HG03469 (cell line): ENCODE data around the gene BRAF.
A peak's percentile ranks its signal among the peaks of the same experiment; 100 is the strongest.
"Not testable (repeated sequence)": the region's sequence is repeated elsewhere in the genome, so short reads cannot be mapped to it uniquely, and the experiment has no call there.

ENCODE experiments used
- ATAC-seq: cut with Tn5 transposase; IDR thresholded peaks from one replicate; pipeline ENCODE4 v1.9.1; 2021; ENCODE audit warnings: mild to moderate bottlenecking, moderate library complexity, moderate number of reproducible peaks; ENCODE audit not compliant: unreplicated experiment

Gene BRAF

DNA sequence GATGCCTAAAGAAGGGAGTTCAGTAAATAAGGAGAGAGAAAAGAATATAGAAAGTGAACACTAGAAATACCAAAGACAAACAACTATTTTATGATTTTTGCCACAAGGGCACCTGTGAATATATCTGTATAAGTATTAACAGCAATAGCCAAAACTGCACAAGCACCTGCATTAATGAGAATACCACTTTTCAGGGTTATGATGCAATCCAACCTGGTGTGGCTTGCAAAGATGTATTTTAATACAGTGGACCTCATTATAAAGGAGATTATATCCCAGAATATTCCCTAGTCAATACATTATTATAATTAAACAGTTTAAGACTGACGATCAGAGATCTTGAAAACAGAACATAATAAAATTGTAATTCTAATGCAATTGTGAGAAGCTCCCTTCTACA is 4.0 kb downstream of the BRAF start:
- no peak for ATAC-seq

DNA sequence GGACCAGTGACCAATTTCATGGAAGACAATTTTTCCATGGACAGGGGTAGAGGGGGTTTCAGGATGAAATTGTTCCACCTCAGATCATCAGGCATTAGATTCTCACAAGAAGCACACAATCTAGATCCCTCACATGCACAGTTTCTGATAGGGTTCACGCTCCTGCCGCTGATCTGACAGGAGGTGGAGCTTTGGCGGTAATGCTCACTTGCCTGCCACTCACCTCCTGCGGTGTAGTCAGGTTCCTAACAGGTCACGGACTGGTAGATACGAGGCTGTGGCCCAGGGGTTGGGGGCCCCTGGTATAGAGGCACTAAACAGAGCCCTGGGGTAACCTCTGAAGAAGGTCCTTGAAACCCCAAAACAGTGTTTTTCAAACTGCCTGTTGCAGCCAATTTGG is 6.5 kb downstream of the BRAF start:
- no peak for ATAC-seq

DNA sequence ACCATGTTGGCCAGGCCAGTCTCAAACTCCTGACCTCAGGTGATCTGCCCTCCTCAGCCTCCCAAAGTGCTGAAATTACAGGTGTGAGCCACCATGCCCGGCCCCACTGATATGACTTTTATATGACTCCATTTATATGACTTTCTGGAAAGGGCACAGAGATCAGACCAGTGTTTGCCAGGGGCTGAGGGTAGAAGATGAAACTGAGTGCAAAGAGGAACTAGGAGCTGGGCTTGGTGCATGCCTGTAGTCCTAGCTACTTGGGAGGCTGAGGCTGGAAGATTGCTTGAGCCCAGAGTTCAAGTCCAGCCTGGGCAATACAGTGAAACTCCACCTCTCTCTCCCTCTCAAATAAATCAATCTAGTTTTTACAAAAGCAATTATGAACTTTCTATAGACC is 7.5 kb downstream of the BRAF start:
- ATAC-seq = no peak

DNA sequence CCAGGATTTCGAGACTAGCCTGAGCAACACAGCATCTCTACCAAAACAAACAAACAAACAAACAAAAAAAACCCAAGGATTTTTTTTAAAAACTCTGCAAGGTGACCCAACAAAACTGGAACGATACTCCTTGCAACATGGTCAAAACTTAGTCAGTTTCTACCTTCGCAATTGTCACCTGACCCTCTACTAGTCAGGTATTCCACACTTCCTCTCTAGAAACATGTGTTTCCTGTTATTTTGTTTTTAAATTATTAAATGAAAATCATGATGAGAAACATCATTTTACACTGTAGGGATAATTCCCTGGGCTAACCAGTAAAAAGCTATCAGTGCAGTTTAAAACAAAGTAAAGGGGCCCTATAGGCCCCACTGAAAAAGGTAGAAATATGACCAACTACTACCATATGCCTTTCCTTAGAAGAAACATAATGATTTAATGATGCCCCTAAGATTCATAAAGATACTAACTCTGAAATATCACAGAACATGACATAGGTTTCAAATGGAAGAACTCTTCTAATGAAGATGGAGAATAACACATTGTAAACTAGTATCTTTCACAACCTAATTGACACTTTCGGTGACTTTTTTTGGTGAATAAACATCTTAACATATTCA is 8.7 kb downstream of the BRAF start:
- ATAC-seq = no peak

- no peak for ATAC-seq
Measured at GRCh38 chr7:140914083-140914482, 10.6 kb downstream of the BRAF start.

- not testable (repeated sequence) for ATAC-seq
Measured at GRCh38 chr7:140913596-140913928, 11.2 kb downstream of the BRAF start.

GRCh38 chr7:140911746-140912145 is 13.0 kb downstream of the BRAF start:
- no peak for ATAC-seq

DNA sequence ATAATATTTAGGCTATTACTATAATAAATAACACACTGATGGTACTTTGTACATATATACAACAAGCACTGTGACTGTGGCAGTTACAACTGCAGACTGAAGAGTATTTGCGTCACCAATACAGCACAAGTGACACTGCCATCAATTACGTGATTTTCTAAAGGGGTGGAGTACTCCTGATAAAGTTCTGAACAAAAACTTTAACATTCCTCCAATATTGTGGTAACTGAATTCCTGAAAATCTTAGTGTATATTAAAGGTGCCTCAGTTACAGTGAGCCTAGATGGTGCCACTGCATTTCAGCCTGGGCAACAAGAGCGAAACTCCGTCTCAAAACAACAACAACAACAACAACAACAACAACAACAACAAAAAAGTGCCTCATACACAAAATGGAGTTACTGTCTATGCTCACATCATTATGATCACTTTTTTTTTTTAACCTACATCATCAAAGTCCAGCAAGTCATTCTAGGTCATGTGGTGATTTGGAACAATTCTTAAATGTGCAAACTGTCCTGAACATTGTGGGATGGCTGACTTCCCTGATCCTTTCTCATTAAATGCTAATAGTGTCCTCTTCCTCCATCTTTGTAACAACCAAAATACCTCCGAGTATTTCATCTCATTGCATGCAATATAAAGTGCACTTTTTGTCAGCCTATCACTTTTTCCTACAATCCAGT is 15.1 kb downstream of the BRAF start:
- ATAC-seq = no peak

DNA sequence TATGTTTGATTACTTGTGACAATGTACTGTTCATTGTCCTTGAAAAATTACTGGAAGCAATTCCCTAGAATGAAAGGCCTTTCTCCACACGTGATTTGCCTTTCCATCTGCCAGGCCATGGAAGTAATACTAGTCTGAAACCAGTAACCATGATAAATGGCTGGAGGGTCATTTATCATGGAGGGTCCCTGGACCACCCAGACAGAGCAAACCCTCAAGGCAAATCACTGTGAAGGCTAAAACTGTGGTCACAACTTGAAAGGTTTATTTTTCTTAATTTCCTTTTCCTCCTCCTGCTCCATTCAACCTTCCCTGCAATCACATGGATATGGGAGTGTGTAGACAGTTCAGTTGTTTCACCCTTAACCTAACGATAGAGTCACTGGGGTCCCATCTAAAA is 16.4 kb downstream of the BRAF start:
- ATAC-seq = no peak

DNA sequence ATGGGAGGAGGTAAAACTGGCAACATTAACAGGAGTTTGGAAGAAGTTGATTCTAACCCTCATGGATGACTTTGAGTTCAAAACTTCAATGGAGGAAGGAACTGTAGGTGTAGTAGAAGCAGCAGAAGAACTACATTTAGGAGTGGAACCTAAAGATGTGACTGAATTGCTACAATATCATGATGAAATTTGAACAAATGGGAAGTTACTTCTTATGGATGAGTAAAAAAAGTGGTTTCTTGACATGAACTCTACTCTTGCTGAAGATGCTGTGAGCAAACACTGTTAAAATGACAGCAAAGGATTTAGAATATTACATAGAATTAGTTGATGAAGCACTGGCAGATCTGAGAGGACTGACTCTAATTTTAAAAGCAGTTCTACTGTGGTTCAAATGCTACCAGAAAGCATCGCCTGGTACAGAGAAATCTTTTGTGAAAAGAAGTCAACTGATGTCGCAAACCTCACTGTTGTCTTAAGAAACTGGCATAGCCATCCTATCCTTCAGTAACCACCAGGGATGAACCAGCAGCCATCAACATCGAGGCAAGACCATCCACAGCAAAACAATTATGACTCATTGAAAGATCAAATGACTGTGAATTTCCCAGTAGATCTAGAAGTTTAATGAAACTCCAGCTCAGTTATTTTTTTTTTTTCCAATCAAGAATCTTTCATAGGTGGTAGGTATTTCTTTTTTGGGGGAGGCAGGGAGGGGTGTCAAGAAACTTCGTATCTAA is 20.8 kb downstream of the BRAF start:
- no peak for ATAC-seq

DNA sequence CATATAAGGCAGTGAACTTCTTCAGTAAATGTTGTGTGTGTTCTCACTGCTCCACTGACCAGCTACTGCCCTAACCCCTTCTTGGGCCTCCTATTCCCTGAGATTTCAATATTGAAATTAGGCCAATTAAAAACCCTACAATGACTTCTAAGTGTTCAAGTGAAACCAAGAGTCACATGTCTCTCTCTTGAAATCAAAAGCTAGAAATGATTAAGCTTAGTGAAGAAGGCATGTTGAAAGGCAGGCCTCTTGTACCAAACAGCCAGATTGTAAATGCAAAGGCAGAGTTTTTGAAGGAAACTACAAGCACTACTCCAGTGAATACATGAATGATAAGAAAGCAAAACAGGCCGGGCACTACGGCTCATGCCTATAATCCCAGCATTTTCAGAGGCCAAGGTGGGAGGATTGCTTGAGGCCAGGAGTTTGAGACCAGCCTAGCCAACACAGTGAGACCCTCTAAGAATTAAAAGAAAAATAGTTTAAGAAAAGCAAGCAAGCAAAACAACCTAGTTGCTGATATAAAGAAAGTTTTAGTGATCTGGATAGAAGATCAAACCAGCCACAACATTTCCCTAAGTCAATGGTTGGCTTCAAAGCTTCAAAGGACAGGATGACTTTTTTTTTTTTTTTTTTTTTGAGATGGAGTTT is 22.3 kb downstream of the BRAF start:
- ATAC-seq = peak; percentile 57

GRCh38 chr7:140901941-140902302 is 22.8 kb downstream of the BRAF start:
- ATAC-seq = no peak

GRCh38 chr7:140899883-140900282 is 24.8 kb downstream of the BRAF start:
- ATAC-seq = no peak

- ATAC-seq = no peak
Measured at GRCh38 chr7:140898786-140899536, 25.8 kb downstream of the BRAF start.

- ATAC-seq = no peak
Measured at GRCh38 chr7:140896996-140897395, 27.7 kb downstream of the BRAF start.

DNA sequence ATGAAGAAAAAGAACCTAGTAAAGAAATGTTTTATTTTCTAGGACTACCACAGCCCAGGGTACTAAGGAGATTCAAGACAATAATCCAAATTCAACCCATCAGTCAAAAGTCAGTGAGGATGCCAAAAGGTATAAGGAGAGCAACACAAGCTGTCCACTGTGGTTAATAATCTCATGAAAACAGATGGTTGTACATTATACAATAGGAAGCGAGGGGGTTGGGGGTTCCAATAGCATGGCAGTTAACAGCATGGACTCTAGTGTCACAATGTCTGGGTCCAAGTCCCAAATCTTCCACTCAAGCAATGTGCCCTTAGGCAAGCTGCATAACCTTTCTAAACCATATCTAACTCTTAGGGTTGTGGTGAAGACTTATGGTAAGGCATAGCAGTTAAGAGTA is 35.1 kb downstream of the BRAF start:
- no peak for ATAC-seq

- no peak for ATAC-seq
Measured at GRCh38 chr7:140889150-140889549, 35.6 kb downstream of the BRAF start.

- ATAC-seq = no peak
Measured at GRCh38 chr7:140888087-140888486, 36.6 kb downstream of the BRAF start.

GRCh38 chr7:140885735-140886334 is 38.9 kb downstream of the BRAF start:
- ATAC-seq = no peak

- ATAC-seq = no peak
Measured at GRCh38 chr7:140883378-140883777, 41.4 kb downstream of the BRAF start.

GRCh38 chr7:140882834-140883233 is 41.9 kb downstream of the BRAF start:
- ATAC-seq = not testable (repeated sequence)
